Stimulated activated CD8-positive, alpha-beta memory T cell treated with anti-CD3 and anti-CD28 coated beads, Interleukin-4, amount 100 ng/mL, for 48 hours (primary cell): ENCODE results near the gene WDFY2.

Source experiments
- DNase-seq: peaks from one replicate; pipeline ENCODE4 v3.0.0-alpha.2; 2020

The WDFY2 gene

DNA sequence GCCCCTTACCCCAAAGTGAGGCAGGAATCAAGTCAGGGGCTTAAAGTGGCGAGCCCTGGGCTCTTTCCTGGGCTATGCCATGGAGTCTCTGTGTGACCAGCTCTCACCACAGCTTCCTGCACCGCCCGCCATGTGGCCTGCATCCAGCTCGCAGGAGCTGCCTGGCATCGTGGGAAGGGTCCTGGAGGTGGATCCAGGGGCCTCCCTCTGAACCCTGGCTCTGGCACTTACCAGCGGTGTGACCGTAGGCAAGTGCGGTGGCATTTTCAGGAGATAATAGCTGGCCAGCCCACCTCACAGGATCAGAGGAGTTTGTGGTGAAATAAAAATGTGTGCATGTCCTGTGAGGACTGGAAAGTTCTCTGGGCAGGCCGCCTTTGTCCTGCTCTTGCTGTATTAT lies 193.7 kb downstream of the WDFY2 start:
- DNase-seq, result no peak

GRCh38 chr13:51778392-51778791 lies 194.1 kb downstream of the WDFY2 start:
- no peak for DNase-seq

DNA sequence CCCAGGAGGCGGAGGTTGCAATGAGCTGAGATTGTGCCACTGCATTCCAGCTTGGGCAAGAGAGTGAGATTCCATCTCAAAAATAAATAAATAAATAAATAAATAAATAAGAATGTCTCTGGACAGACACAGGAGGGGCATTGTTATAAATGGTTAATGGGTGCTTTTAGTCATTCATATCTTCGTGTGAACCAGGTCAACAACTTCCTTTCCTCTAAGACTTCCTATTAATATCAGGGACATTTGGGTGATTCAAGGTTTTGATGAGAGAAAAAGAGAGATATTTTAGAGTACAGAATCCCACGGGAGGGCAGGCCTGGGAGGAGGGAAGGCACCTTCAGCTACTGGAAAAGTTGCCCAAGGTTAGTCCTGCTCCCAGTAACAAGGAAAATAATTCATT lies 195.8 kb downstream of the WDFY2 start:
- no peak for DNase-seq

- no peak for DNase-seq
Measured at GRCh38 chr13:51781246-51782022, 197.2 kb downstream of the WDFY2 start.

GRCh38 chr13:51782026-51782710 lies 197.9 kb downstream of the WDFY2 start:
- DNase-seq, result no peak

- no peak for DNase-seq
Measured at GRCh38 chr13:51783428-51784094, 199.3 kb downstream of the WDFY2 start.

DNA sequence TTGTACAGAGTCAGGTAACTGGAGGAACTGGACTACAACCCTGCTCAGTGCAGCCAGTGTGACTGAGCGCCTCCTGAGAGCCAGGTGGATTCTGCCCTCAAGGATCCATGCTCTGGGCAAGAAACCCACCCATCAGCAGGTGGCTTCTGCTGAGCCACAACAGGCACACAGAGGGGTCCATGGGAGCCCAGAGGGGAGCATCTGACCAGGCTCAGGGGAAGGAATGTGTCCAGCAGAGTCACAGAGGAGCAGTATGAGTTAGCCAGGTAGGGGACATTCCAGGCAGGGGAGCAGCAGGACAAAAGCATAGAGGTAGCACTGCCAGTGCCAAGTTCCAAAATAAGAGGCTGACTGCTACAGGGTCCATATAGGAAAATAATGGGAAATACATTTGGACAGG lies 199.8 kb downstream of the WDFY2 start:
- no peak for DNase-seq

DNA sequence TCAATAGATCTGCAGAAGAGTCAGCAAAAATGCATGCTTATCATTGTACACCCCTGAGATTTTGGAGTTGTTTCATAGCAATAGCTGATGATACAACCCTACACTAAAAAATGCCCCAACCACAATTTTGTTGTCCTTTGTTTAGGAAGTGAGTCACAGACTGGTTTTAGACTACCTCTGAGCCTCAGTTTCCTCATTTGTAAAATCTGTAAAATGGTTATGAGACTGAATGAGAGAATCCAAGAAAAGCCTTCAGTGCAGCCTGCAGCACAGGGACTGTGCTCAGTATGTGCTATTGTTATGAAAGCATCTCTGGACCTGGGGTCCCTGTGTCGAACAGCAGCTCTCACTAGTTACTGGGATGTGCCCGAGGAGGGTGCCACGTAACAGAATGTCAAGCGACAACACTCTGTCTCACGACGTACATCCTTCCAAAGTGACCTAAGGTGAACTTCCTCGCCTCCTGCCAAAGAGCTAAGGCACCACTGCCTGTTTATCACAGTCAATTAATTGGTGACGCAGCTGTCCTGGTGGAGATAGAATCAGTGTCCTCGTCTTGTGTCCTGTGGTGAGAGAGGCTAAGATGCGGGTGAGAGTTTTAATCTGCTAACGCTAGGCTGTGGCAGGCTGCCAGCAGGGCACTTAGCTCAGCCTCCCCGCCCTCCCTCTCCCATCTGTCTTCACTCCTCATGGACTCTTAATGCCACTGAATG lies 201.6 kb downstream of the WDFY2 start:
- no peak for DNase-seq

- no peak for DNase-seq
Measured at GRCh38 chr13:51786425-51787265, 202.4 kb downstream of the WDFY2 start.

- peak; percentile 66 for DNase-seq
Measured at GRCh38 chr13:51793570-51794271, 209.5 kb downstream of the WDFY2 start.

GRCh38 chr13:51794964-51795363 lies 210.7 kb downstream of the WDFY2 start:
- no peak for DNase-seq

- DNase-seq, result no peak
Measured at GRCh38 chr13:51795419-51795818, 211.2 kb downstream of the WDFY2 start.

- no peak for DNase-seq
Measured at GRCh38 chr13:51796546-51796945, 212.3 kb downstream of the WDFY2 start.

- DNase-seq, result peak; percentile 64
Measured at GRCh38 chr13:51797664-51798488, 213.6 kb downstream of the WDFY2 start.

GRCh38 chr13:51799261-51799660 lies 215.0 kb downstream of the WDFY2 start:
- no peak for DNase-seq

DNA sequence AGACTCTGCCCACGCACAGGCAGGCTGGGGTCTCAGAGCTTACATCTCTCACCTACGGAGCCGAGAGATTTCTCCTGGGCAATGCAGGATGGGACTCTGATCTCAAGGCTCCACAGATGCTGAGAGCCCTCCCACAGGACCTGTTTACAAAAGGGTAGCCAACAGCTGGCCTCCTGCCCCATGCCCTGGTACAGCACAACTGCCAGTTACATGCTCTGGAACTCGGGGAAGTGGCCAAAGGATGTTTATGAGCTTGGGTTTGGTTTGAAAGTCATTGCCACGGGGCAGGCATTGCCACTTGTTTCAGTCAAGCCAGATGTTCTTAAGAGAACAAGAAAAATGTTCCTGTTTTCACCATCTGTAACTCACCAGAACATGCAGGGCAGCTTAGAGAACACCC lies 216.2 kb downstream of the WDFY2 start:
- no peak for DNase-seq

DNA sequence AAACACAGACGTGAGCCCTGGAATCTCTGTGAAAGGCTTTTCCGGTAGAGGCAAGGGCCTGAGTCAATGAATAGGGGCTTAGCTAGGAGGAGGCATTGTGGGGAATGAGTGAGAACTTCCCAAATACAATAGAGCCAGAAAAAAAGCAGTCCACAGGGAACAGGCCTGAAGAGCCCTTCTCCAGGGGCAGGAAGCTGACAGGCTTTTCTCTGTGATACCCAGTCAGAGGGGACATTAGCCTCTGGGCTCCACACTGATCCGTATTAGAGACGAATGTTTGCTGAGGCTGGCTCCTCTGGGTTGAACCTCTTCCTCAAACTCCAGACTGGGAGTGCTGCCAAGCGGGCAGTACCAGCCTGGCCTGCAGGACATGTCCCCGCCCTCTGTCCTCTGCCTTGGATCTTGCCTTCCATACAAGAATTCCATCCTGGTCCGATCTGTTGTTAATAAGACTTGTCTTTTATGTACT lies 217.4 kb downstream of the WDFY2 start:
- no peak for DNase-seq

DNA sequence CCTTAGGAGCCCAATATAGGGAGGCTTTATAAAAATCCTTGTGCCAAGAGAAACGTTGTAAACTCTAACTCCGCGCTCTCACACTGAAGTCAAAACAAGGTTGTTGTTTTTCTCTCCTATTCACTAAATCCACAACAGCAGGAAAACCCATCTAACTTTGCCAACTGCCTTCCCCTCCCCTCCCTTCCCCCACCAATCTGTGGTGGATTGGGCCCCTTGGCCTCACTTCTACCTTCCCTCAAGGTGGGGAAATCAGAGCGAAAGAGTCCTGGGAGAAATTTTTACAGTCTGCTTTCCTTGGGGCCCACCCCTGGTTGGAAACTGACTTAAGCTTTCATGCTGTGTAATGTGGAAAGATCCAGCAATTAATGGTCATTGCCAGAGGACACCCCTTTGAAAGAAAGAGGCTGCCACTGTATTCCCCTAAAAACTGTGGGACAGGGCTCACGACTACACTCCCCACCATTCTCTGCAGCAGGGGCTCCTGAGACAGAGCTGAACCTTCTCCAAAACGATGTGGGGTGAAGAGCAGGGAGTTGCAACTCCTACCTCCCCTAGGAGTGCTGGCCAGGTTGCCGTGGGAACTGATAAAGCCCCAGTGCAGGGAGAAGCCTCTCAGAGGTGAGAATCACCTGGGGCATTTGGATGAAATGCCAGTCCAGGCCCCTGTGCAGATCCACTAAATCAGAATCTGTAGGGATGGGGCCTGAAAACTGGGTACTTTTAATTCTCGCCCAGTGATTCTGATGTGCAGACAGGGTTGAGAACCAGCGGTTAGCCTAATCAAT lies 218.6 kb downstream of the WDFY2 start:
- no peak for DNase-seq

DNA sequence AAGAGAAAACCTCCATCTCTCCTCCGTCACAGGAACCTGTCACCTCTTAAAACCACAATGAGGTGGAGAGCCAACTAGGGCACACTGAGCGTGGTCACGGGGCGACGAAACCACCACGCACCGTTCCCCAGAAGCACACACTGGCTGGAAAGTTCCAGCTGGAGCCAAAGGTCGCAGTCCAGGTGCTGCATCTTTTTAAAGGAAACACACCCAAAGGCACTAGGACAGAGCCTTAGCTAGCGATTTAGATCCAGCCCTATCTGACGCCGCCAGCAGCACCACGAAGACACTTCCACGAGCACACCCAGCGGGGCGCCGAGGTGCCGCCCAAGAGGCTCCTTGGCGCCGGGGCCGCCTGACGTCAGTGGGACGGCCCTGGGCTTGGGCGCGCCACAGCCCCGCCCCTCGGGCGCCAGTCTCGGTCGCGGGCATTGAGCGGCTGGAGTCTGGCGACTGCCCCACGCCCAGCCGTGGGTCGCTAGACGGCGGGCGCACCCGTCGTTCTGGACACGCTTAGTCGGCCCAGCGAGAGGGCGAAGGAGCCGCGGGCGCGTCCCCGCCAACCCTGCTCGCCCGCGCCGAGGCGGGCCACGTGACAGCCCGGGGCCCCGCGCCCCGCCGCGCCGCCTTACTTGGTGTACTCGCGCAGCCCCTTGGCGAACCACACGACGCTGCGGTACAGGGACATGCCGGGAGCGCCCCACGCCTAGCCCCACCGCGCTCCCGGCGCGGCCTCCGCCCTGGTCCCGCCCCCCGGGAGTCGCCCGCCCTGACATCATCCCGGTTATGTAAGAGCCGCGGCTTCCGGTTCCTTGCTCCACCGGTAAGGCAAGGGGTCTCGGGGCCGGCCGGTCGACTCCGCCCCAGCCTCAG lies 219.4 kb downstream of the WDFY2 start, which contains the start of gene DHRS12:
Gene DHRS12, minus strand, starts transcription at position 742 of the 873 bp plus-strand sequence. CDS start 4,504 bp downstream, outside the sequence.
- DNase-seq, result peak; percentile 87
